Inferior parietal cortex (tissue), 1 donor: Measurements from ENCODE around the gene NLGN4Y.

Source experiments
- DNase-seq: peaks from one replicate; pipeline ENCODE4 v3.0.0-alpha.2; 2016; ENCODE audit errors: extremely low spot score

Gene NLGN4Y

DNA sequence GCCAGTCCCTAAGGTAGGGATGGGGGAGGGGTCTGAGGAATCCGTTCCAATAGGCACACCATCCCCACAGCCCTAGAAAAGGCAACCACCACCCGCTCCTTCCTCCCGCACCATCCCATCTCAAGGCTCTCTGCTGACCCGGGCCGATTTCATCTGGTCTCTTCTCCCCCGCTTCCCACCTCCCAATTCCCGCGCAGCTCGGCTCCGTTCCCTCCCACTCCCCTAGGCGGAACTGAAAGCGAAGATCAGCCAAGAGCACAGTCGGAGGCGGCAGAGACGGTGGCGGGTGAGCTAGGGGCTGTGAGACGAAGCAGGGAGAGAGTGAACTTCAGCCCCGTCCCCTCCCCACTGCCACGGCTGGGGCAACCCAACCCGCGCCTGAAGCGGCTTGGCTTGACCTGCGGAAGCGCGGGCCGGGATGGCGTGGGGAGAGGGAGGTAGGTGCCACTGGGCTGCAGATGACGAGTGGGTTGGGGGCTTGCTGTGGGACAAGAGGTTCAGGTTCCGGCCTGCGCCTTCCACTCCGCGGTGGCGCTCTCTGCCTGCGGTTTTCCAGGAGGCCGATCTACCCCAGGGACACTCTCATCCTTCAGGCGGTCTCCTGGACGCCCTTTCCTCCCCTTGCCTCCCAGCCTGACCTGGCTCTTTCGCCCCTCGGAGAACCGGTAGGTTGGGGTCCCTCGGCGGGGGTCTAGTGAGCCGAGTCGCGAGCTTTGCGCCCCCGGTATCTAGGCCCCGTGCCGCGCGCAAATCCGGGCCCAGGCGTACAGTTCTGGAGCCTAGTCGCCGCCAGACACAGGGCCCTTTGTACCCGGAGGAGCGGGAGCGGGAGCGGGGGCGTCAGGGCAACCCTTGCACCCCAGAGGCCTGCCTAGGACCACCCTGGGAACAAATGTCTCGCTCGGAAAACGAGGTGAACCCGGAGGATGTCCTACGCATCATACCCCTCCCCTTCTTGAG, at the start of gene NLGN4Y:
NLGN4Y (plus strand) TSS at position 258 of the 960 bp plus-strand sequence. CDS start 97,591 bp downstream, outside the sequence.
- peak; percentile 18 for DNase-seq

DNA sequence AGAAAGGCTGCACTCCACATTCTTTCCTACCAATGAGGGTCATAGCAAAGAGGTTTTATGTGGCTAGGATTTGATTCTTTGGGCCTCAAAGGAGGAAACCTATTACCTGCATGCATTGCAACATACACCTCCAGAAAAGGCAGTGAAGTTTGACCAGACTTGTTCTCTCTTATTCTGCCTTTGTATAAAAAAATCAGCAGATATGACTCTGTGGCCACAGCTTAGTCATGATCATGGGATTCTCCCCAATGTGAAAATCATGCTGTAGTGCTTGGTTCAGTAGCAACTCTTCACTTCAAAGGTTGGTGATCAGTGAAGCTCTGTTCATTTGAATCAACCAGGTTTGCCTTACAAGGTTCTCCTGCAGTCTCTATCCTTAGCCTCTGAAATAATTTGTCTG, 38.4 kb upstream of the NLGN4Y start:
- DNase-seq, result no peak

DNA sequence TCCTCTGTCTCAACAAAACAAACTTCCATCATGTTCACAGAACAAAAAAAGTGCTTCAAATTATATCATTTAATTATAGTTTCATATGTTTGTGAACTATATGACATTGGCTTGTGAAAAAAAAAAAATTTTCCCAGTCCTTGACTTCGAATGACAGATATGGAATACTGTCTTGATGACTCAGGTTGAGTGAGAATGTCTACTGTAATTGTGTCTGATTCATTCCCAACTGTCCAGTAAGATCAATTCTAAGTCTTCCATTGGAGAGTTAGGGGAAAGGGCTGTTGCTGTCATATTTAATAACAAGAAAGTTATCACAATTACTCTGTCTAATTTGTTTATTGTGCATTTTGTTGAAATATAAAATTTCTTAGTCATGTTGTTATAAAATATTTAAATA, 34.1 kb upstream of the NLGN4Y start:
- no peak for DNase-seq

DNA sequence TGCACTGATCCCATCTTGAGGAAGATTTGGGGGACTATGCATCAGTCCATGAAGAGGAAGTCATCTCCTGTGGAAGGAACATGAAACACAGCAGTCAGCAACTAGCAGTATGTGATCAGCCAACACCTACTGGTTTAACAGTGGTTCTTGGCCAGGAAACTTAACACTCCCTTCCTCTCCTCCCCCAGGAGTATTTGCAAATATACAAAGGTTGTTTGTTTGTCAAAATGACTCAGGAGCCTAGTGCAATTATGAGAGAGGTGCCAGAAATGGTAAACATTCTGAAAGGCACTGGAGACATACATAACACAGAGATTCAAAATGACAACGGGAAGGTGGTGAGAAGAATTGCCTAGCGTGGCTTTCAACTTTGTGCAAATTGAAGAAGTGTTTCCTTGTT, 26.3 kb upstream of the NLGN4Y start:
- DNase-seq, result no peak

DNA sequence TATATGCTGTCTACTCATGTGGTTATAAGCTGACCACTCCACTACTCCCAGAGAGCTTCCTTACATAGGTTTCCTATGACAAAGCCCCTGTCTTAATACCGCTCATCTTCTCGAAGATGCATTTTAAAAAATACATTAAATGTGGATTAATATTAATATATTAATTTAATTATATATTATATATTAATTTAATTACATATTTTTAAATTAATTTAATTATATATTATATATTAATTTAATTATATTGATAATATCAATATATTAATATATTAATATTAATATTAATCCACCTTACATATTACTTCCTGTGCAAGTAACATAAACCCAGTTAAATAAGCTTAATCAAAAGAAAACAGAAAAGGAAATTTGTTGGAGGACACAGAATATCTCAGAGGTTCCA, 19.7 kb upstream of the NLGN4Y start:
- DNase-seq, result no peak

DNA sequence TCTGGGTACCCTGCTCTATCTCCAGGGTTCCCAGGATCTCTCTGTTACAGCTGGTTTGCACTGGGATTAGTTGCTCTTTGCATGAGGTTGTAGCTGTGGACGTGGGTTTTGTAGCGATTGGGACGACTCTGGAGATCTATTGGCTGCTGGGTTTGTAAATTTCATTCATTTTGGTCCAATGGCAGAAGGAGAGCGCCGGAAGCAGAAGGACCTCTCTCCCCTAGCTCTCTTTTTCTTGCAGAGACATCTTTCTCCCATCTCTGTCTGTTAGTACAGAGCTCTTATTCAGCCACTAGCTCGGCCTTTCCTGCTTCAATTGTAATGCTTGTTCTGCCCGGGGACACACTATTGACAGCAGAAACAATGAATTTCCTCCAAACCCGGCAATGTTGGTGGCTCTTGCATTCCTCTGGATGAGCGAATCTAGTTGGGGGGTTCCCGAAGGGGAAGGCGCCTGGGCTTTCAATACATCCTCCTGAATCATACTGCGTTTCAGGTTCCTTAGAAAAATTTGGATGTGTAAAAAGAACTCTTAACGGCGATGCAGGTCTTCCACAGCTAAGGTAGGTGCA, 1.9 kb upstream of the NLGN4Y start:
- DNase-seq, result peak; percentile 43

DNA sequence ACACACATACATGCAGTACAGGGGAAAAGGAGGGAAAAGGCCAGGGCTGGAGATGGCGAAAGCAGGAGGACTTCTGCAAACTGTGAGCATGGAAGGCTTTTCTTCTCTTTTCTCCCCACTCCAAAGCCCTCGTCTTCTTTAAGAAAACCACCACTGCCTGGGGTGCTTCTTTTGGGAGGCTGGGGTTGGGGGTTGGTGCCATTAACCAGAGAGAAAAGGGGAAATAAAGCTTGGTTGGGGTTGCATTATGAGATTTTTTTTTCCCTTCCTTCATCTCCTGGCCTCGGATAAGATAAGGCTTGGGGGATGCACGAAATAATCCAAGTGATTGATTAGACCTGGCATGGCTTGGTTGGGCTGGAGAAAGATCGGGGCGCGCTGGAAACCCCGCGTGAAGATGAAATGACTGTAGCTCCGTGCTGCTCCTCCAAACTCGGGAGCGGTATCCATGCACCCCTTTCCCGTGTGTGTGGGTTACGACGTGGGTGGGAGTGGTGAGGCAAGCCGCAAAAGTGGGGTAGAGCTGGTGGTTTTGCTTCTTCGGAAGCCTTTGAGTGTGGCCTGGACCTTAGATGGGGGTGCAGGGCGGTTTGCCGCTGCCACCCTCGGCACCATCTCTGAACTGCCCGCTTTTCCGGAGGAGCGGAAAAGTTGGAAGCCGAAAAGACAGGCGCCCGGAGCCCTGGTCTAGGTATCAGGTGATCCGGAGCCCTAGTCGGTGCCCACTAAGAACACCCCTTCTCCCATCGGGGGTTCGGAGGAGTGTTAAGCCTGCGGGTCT, 648 bp upstream of the NLGN4Y start:
- peak; percentile 26 for DNase-seq

DNA sequence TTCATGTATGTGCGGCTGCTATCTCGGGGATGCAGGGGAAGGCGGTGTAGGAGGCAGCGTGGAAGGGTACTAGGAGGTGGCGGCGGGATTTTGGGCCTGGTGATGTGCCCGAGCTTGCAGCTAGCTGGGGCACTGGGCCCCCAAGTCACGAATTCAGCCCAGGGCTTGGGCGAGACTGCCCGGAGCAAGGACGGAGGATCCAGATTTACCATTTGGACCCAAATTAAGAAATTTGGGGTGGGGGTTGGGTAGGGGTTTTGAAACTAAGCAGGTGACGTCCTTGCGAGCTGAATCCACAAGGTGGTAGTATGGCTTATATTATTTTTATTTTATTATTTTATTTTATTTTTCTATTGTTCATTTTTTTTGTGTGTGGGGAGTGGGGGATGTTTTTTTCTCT, 986 bp downstream of the NLGN4Y start:
- no peak for DNase-seq

DNA sequence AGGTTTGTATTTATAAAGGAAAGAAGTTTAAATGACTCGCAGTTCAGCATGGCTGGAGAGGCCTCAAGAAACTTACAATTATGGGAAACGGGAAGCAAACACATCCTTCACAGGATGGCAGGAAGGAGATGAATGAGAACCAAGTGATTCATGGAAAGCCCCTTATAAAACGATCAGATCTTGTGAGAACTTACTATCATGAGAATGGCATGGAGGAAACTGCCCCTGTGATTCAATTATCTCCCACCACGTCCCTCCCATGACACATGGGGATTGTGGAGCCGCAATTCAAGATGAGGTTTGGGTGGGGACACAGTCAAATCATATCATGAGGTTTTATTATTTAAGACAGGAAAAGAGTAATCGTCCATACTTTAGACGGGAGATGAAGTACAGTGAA, 4.0 kb downstream of the NLGN4Y start:
- no peak for DNase-seq

DNA sequence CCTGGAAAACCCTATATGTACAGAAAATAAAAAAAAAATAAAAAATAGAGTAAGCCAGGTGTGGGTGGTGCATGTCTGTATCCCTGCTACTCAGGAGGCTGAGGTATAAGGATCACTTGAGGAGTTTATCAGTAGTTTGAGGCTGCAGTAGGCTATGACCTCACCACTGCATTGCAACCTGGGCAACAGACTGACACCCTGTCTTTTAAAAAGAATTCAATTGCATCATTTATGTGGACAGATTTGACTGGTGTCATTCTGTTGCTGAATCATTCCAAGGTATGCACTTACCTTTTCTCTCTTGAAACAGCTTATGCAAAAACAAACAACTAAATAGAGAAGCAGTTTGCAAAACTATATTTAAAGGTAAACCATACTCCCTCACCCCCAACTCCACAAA, 12.4 kb downstream of the NLGN4Y start:
- no peak for DNase-seq

DNA sequence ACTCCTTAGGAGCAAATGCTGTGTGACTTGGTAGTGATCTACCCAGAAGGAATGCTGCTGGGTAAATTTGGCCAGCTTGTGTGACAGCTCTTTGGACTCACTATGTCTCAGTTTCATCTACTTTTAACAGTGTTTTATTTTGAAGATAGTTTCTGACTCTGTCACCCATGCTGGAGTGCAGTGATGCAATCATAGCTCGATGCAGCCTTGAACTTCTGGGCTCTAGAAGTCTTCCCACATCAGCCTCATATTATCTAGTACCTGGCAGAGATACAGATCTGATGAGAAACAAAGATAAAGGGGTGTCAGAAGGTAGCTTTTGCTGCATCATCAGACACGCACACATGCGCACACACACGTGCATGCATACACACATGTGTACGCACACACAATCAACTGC, 19.2 kb downstream of the NLGN4Y start:
- DNase-seq, result no peak

DNA sequence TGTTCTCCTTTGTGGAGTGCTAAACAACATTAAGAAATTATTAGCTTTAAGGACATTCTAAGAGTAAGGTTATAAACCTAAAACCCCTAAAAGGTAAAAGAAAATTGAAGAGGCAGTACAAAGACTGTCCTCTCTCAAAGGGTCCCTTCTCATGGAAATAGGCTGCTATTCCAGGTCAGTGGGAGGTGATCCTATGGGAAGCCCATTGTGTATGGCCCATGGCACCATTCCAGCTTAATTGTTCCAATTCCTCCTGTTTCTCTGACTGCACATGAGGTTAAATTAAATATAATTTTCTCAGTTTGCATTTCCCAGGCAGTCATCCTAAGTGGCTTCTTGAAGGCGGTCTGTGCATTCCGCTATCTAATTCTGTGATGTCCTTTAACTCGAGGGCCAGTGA, 57.0 kb downstream of the NLGN4Y start:
- DNase-seq, result no peak

DNA sequence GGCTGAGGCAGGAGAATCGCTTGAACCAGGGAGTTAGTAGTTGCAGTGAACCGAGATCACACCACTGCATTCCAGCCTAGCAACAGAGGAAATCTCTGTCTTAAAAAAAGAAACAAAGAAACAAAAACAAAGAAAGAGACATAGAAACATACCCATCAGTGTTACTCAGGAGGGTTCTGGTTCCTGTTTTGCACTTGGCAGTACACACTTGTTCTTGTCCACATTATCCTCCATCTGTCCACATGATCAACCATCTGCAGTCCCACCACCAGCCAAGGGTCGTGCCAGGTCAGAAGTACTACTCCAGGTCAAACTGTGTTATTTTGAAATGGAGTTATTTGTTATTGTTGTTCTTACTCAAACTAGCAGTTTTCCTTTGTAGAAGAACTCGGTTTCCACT, 62.4 kb downstream of the NLGN4Y start:
- DNase-seq, result no peak

DNA sequence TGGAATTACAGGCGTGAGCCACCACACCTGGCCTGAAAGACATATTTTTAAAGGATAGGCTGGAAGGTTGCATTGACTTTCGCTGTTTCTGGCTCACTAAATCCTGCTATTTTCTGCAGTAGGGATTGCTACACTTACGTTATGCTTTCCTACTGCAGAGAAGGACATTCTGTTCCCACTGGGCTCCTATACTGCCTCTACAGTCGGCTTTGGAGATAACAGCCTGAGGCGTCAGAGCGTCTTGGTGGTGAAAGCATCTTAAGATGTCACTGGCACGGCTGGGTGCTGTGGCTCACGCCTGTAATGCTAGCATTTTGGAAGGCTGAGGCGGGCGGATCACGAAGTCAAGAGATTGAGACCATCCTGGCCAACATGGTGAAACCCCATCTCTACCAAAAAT, 77.0 kb downstream of the NLGN4Y start:
- no peak for DNase-seq

DNA sequence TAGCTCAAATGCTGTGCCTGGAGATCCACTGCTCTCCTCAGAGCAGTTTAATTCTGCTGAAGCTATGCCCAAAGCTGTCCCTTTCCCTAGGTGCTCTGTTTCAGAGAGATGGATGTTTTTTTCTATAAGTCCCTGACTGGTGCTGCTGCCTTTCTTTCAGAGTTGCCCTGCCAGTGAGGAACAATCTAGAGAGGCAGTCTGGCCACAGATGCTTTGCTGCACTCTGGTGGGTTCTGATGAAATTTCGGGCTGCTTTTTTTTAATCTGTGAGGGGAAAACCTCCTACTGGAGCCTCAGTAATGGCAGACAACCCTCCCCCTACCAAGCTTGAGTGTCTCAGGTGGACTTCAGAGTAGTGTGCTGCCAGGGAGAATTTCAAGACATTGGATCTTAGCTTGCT, 93.3 kb downstream of the NLGN4Y start:
- no peak for DNase-seq

DNA sequence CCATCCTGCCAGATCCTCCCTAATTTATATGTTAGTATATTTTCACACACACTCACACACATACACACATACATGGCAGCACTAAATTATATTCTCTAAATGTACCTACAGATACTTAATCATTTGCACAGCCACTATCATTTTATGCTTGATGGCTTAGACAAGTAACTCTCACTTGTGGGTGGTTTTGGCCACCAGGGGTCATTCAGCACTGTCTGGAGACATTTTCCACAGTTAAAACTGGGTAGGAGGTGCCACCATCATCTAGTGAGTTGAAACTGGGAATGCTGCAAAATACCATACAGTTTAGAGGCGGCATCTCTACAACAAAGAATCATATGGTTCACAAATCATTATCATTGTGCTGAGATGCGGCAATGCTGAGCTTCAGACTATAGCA, 94.2 kb downstream of the NLGN4Y start:
- no peak for DNase-seq

DNA sequence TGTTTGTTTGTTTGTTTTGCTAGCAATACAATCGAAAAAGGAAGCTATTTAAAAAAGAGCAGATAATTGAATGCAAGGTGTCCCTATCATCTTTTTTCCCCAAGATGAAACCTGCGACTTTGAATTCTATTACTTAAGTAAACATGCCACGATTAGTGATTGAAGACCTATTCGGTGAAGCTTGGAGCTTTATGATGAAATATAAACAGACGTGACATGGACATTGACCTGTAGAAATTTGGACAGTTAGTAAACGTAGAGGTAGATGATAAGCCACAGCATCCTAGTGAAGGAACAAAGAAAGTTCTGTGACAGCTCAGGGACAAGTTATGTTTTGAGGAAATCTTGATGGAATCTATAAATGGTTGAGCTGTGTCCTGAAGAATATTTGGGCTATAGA, 103.9 kb downstream of the NLGN4Y start:
- DNase-seq, result no peak

DNA sequence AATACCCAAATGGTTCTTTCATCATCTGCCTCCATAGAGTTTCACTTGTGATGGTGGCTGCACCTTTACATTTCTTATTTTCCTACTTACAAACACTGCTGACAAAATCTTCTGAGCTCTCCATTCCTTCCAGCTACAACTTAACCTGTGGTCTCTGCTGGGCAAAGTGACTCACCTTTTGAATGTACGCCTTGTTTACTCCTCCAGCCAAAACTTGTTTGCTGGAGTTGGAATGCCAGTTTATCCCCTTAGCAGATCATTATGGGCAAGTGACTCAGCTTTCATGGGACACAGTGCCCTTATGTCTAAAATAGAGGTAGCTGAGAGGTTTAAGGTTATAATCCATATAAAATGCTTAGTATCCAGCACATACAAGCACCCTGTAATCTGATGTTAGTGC, 107.3 kb downstream of the NLGN4Y start:
- no peak for DNase-seq

DNA sequence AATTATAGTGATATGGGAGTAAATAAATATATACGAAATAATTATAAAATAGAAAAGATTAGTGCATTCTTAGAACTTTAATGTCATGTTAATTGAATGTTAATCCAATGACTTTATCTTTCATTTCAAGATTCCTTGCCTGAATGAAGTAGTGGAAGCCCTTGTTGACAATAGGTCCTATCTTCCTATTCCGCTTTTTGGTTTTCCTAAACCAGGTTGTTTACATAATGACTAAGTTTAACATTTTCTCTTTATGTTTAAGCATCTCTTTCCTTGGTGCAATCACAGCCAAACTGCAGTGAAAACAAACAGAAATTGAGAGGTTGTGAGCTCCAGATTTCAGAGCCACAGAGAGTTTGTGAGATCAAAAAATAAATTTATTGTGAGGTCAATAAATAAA, 109.4 kb downstream of the NLGN4Y start:
- no peak for DNase-seq

DNA sequence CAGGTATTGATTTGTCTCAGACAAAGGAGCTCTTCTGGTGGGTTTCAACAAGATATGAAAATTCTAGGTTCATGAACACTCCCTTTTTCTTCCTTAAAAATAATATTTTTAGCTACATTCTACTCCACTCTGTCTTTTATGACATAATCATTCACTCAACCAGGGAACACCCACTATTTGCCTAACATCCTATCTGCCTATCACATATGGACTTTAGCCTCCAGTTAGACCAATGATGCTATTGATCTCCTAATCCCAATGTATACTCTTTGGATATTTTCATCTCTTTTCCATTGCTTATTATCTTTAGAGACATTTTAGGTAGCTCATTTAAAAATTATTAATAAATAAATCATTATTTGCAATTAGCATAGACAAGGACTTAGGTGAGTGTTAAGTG, 110.6 kb downstream of the NLGN4Y start:
- DNase-seq, result no peak

DNA sequence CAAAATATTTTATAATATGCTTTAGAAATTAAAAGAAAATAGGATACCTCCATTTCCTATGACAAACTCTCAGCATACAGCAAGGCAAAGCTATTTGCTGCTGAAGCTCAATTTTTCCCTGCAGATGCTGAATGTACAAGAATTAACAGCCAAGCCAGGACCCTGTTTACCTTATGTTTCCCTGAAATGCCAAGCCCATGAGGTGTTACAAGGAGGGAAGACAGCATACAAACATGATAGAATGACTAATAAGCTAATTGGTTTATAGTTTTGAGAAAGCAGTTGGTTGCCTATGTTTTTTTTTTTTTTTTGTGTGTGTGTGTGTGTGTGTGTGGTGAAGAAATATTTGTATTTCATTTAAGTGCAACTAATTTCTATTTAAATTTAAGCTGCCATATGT, 113.2 kb downstream of the NLGN4Y start:
- no peak for DNase-seq

DNA sequence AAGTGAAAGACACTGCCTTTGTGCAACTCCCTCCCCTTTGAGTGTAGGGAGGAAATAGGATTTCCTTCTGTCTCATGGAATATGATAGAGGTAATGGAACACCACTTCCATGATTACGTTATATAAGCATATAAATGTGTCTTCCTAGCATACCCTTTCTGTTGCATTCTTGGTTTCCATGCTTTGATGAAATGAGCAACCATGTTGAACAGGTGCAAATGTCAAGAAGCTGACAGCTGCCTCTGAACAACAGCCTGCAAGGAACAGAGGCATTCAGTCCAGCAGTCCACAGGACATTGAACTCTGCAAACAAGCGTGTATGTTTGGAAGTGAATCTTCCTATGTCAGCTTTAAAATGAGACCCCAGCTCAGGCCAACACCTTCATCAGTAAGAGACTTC, 117.5 kb downstream of the NLGN4Y start:
- DNase-seq, result no peak
